HG02610 (cell line): ENCODE measurements around the gene CAP1.
A peak's percentile ranks its signal among the peaks of the same experiment; 100 is the strongest.
"Not testable (repeated sequence)": the region's sequence is repeated elsewhere in the genome, so short reads cannot be mapped to it uniquely, and the experiment has no call there.

ENCODE experiments used
- ATAC-seq: cut with Tn5 transposase; IDR thresholded peaks from one replicate; pipeline ENCODE4 v1.9.1; 2021; ENCODE audit warnings: mild to moderate bottlenecking, moderate library complexity; ENCODE audit not compliant: unreplicated experiment

CAP1 gene

GRCh38 chr1:40030528-40031135 is 9.9 kb upstream of the CAP1 start:
- no peak for ATAC-seq

GRCh38 chr1:40032240-40032891 is 8.2 kb upstream of the CAP1 start:
- ATAC-seq = no peak

- no peak for ATAC-seq
Observed at GRCh38 chr1:40034869-40035268, 5.7 kb upstream of the CAP1 start.

GRCh38 chr1:40036574-40036973 is 4.0 kb upstream of the CAP1 start:
- no peak for ATAC-seq

DNA sequence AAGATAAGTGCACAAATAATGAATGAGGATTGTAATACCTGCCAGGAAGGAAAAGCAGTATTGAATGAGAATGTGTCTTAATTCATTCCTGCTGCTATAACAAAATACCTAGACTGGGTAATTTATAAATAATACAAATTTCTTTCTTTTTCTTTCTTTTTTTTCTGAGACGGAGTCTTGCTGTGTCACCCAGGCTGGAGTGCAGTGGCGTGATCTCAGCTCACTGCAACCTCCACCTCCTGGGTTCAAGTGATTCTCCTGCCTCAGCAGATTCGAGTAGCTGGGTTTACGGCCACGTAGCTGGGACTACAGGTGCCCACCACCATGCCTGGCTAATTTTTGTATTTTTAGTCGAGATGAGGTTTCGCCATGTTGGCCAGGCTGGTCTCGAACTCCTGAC is 3.3 kb upstream of the CAP1 start:
- not testable (repeated sequence) for ATAC-seq

- ATAC-seq = no peak
Observed at GRCh38 chr1:40038697-40039096, 1.8 kb upstream of the CAP1 start.

DNA sequence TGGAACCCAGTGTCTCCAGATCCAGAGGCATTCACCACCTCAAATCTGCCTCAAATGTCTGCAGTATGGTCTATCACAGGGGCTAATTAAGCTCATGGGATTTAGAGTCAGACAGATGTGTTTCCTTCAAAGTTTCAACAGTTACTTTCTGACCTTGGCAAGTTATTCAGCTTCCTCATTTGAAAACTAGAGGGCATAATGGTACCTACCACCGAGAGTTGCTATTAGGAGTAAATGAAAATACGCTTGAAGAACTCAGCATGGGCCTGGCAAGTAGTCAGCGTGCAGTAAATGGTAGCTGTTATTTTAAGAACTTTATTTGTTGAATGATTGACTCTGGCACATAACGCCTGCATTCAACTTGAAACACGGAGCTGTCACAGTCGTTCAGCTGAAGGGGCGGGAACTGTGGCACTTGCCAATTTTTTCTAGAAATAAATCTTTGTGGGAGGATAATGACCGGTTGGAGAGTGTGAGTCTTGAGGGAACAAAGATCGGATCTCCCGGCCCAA is 1.2 kb upstream of the CAP1 start:
- no peak for ATAC-seq

GRCh38 chr1:40039757-40040510 is 595 bp upstream of the CAP1 start:
- peak; percentile 64 for ATAC-seq

DNA sequence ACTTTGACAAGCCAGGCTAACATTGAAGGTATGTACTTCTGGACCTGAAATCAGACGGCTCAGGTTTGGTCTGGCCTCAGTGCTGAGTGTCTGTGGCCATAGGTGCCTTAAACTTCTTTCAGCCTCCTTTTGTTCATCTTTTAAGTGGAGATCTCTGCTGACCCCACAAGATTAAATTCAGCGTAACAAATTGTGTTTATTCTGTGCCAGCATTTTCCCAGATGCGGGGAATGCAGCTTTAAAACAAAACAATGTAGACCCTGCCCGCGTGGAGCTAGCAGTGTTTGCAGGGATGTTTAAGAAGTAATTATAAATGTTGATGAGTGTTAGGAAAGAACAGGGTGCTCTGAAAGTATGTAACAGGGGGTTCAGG is 923 bp downstream of the CAP1 start:
- ATAC-seq = no peak

- no peak for ATAC-seq
Observed at GRCh38 chr1:40042341-40042740, 1.8 kb downstream of the CAP1 start.

GRCh38 chr1:40044110-40044509 is 3.6 kb downstream of the CAP1 start:
- ATAC-seq = no peak

GRCh38 chr1:40045182-40045581 is 4.7 kb downstream of the CAP1 start:
- no peak for ATAC-seq

- ATAC-seq = no peak
Observed at GRCh38 chr1:40045766-40046165, 5.2 kb downstream of the CAP1 start.

- ATAC-seq = no peak
Observed at GRCh38 chr1:40047276-40047675, 6.7 kb downstream of the CAP1 start.

DNA sequence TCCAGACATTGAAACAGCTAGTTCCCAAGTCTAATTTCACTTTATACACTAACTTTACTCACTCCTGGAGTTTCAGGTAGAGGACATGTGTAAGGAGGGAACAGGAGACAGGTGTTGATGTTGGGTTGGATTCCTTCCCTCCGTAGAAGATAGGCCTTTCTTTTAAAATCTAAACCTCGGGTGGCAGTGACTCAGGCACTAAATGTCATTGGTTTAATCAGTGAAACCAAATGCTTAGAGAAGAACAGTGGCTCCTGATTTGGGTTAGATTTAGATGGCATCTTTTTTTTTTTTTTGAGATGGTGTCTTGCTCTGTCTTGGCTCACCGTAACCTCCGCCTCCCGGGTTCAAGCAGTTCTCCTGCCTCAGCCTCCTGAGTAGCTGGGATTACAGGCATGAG is 7.2 kb downstream of the CAP1 start:
- no peak for ATAC-seq

GRCh38 chr1:40049725-40050124 is 9.2 kb downstream of the CAP1 start:
- ATAC-seq = no peak

- no peak for ATAC-seq
Observed at GRCh38 chr1:40050863-40051262, 10.3 kb downstream of the CAP1 start.

- ATAC-seq = no peak
Observed at GRCh38 chr1:40053138-40053887, 12.8 kb downstream of the CAP1 start.

- ATAC-seq = no peak
Observed at GRCh38 chr1:40056519-40057309, 16.2 kb downstream of the CAP1 start.

DNA sequence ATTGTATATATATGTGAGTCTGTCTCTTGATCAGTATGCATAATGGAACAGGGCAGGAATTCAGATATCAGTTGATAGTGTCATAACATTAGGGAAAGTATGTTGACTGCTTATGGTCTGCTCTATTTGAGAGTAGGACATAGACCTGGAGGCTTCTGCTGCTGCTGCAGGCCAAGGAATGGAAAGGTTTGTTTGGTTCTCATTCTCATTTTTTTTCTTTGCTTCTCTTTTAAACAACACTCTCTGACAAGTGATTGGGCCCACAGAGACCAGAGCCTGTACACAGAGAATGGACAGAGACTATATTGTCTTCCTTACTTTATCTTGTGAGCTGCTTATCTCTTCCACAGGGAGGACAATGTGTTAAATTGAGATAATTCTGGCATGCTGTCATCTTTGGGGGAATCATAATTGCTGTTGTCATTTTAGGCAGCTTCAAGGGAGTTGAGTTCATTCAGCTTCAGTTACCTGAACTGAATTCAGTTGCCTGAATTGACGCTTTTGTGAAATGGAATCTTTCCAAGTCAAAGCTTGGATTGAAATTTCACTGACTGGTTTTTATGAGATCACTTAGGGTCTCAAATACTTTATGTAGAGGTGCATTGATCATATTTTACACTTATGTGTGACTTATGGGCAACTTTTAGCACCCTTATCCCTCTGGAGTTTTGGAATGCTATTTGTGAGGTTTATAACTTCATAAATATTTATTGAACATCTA is 16.9 kb downstream of the CAP1 start:
- ATAC-seq = no peak
